MM.1S (cell line): ENCODE results near the gene ANXA10.
"Not testable (repeated sequence)": the region's sequence is repeated elsewhere in the genome, so short reads cannot be mapped to it uniquely, and the experiment has no call there.

ENCODE experiments used
- DNase-seq: peaks from one replicate; pipeline ENCODE4 v3.0.0-alpha.2; 2015
- H2AFZ ChIP-seq: fragments of 300-600 bp; sonication (generic); 2 replicates; pipeline ENCODE4 v1.6.0; 2016; ENCODE audit warnings: antibody characterized with exemption, low read length
- H3F3A ChIP-seq: fragments of 300-600 bp; sonication (generic); 2 replicates; pipeline ENCODE4 v1.6.1; 2016; ENCODE audit warnings: mild to moderate bottlenecking, antibody characterized with exemption, low read length, moderate library complexity, mixed read lengths; ENCODE audit not compliant: insufficient read depth
- H3K27ac ChIP-seq: fragments of 300-600 bp; sonication (generic); 2 replicates; pipeline ENCODE4 v1.5.1; 2016; ENCODE audit warnings: mild to moderate bottlenecking, low read length
- H3K27me3 ChIP-seq: fragments of 300-600 bp; sonication (generic); replicated peaks from 2 replicates; pipeline ENCODE4 v1.6.0; 2016; ENCODE audit warnings: low read length; ENCODE audit not compliant: insufficient read depth
- H3K36me3 ChIP-seq: fragments of 300-600 bp; sonication (generic); replicated peaks from 2 replicates; pipeline ENCODE4 v1.6.1; 2016; ENCODE audit warnings: mild to moderate bottlenecking, low read length, mixed read lengths; ENCODE audit not compliant: insufficient read depth
- H3K4me1 ChIP-seq: fragments of 300-600 bp; sonication (generic); 2 replicates; pipeline ENCODE4 v1.6.1; 2016; ENCODE audit warnings: low read length, mixed read lengths
- H3K4me2 ChIP-seq: fragments of 300-600 bp; sonication (generic); 2 replicates; pipeline ENCODE4 v1.6.0; 2016; ENCODE audit warnings: low read depth, low read length
- H3K4me3 ChIP-seq: fragments of 300-600 bp; sonication (generic); 2 replicates; pipeline ENCODE4 v1.5.1; 2016; ENCODE audit warnings: low read length, mixed read lengths
- H3K79me2 ChIP-seq: fragments of 300-600 bp; sonication (generic); 2 replicates; pipeline ENCODE4 v1.6.1; 2016; ENCODE audit warnings: mixed run types, low read length, mixed read lengths
- H3K9ac ChIP-seq: fragments of 300-600 bp; sonication (generic); 2 replicates; pipeline ENCODE4 v1.6.1; 2016; ENCODE audit warnings: low read length, mixed read lengths
- H3K9me2 ChIP-seq: fragments of 300-600 bp; sonication (generic); replicated peaks from 2 replicates; pipeline ENCODE4 v1.6.1; 2016; ENCODE audit warnings: mild to moderate bottlenecking, low read length, mixed read lengths; ENCODE audit not compliant: insufficient read depth
- H3K9me3 ChIP-seq: fragments of 300-600 bp; sonication (generic); replicated peaks from 2 replicates; pipeline ENCODE4 v1.6.1; 2016; ENCODE audit warnings: mild to moderate bottlenecking, low read length, mixed read lengths; ENCODE audit not compliant: insufficient read depth
- H4K20me1 ChIP-seq: fragments of 300-600 bp; sonication (generic); 2 replicates; pipeline ENCODE4 v1.6.1; 2016; ENCODE audit warnings: mild to moderate bottlenecking, low read length, moderate library complexity, mixed read lengths; ENCODE audit not compliant: insufficient read depth
- EZH2 ChIP-seq: fragments of 300-600 bp; sonication (generic); optimal IDR thresholded peaks from 2 replicates; pipeline ENCODE3; 2017; ENCODE audit warnings: low read depth, mild to moderate bottlenecking, antibody characterized with exemption, low read length, mixed read lengths
- EZH2phosphoT487 ChIP-seq: fragments of 300-600 bp; sonication (generic); IDR thresholded peaks from 2 replicates; pipeline ENCODE4 v1.6.1; 2018; ENCODE audit warnings: antibody characterized with exemption, low read length
- TF ChIP-seq, protein P1 (sequence below): fragments of 300-600 bp; sonication (generic); IDR thresholded peaks from 2 replicates; pipeline ENCODE4 v1.5.1; 2016; ENCODE audit warnings: antibody characterized with exemption, low read length, mixed read lengths

The ANXA10 gene

DNA sequence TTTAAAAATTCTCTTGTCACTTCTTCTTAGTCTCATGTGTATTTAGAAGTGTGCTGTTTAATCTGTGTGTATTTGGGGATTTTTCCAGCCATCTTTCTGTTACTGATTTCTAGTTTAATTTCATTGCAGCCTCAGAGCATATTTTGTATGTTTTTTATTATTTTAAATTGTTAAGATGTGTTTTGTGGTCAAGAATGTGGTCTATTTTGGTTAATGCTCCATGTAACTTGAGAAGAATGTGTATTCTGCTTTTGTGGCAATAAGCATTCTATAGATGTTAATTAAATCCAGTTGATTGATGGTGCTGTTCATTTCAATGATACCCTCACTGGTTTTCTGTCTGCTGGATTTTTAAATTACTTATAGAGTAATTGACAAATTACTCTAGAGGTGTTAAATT, 38.9 kb downstream of the ANXA10 start:
- H3F3A ChIP-seq, result no peaks in the 10 kb centered on the region
- H4K20me1 ChIP-seq, result no peaks in the 10 kb centered on the region
- H3K4me1 ChIP-seq, result no peaks in the 10 kb centered on the region
- H2AFZ ChIP-seq, result no peak overlapping the region
- H3K9me3 ChIP-seq, result no peaks in the 10 kb centered on the region
- H3K79me2 ChIP-seq, result no peaks in the 10 kb centered on the region
- TF ChIP-seq EZH2phosphoT487 (no peak), EZH2 (no peak)
- TF ChIP-seq, protein P1, sequence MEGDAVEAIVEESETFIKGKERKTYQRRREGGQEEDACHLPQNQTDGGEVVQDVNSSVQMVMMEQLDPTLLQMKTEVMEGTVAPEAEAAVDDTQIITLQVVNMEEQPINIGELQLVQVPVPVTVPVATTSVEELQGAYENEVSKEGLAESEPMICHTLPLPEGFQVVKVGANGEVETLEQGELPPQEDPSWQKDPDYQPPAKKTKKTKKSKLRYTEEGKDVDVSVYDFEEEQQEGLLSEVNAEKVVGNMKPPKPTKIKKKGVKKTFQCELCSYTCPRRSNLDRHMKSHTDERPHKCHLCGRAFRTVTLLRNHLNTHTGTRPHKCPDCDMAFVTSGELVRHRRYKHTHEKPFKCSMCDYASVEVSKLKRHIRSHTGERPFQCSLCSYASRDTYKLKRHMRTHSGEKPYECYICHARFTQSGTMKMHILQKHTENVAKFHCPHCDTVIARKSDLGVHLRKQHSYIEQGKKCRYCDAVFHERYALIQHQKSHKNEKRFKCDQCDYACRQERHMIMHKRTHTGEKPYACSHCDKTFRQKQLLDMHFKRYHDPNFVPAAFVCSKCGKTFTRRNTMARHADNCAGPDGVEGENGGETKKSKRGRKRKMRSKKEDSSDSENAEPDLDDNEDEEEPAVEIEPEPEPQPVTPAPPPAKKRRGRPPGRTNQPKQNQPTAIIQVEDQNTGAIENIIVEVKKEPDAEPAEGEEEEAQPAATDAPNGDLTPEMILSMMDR, result no peak
- no peak overlapping the region for H3K4me2 ChIP-seq
- H3K27ac ChIP-seq, result no peak overlapping the region
- no peak for DNase-seq
- no peak overlapping the region for H3K4me3 ChIP-seq
- no peaks in the 10 kb centered on the region for H3K27me3 ChIP-seq
- H3K9ac ChIP-seq, result no peak overlapping the region
- H3K9me2 ChIP-seq, result no peaks in the 10 kb centered on the region
- H3K36me3 ChIP-seq, result no peaks in the 10 kb centered on the region

DNA sequence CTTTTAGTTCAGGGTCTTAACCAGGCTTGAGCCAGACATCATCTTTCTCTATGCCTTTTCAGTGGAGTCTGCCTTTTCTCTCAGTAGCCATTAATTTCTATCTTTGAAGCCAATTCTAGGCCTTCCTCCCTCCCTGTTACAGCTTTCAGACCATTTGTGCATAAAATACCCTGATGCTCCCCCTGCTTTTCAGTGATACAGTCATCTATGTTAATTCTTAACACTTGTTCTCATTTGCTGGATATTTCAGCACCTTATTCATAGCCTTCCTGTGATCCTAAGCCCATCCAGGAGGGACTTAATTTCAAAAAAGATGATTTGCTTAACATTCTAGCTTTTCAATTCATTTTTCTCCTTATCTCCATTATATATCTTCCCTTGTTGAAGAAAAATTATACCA, 42.3 kb downstream of the ANXA10 start:
- Histone ChIP-seq H3K9ac (no peak overlapping the region), H3K36me3 (no peaks in the 10 kb centered on the region), H3K27ac (no peak overlapping the region), H3K4me3 (no peak overlapping the region), H4K20me1 (no peaks in the 10 kb centered on the region), H3F3A (no peaks in the 10 kb centered on the region), H2AFZ (no peak overlapping the region), H3K4me2 (no peak overlapping the region), H3K4me1 (no peaks in the 10 kb centered on the region), H3K27me3 (no peaks in the 10 kb centered on the region), H3K79me2 (no peaks in the 10 kb centered on the region), H3K9me2 (no peaks in the 10 kb centered on the region), H3K9me3 (no peaks in the 10 kb centered on the region)
- DNase-seq, result no peak
- TF ChIP-seq EZH2phosphoT487 (no peak), EZH2 (no peak)
- TF ChIP-seq, protein P1, result no peak

DNA sequence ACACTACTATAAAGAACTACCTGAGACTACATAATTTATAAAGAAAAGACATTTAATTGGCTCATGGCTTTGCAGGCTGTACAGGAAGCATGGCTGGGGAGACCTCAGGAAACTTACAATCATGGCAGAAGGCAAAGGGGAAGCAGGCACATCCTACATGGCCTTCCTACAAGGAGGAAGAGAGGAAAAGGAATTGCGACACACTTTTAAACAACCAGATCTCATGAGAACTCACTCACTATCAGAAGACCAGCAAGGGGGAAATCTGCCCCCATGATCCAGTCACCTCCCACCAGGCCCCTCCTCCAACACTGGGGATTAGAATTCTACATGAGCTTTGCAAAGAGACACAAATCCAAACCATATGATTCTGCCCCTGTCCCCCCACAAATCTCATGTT, 43.5 kb downstream of the ANXA10 start:
- not testable (repeated sequence) for H3K27me3 ChIP-seq, H3K4me3 ChIP-seq, H3K9me2 ChIP-seq, H3K79me2 ChIP-seq, H3K4me2 ChIP-seq, H3K4me1 ChIP-seq, H3K9ac ChIP-seq, H3F3A ChIP-seq, H3K27ac ChIP-seq, H3K9me3 ChIP-seq, DNase-seq, H2AFZ ChIP-seq, H4K20me1 ChIP-seq, H3K36me3 ChIP-seq

DNA sequence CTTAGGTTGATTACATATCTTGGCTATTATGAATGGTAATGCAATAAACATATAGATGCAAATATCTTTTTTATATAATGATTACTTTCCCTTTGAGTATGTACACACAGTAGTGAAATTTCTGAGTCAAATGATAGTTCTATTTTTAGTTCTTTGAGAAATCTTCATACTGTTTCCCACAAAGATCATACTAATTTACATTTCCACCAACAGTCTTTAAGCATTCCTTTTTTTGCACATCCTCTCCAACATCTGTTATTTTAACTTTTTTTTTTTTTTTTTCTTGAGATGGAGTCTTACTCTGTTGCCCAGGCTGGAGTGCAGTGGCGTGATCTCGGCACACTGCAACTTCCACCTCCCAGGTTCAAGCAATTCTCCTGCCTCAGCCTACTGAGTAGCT, 45.4 kb downstream of the ANXA10 start:
- H4K20me1 ChIP-seq, H3K79me2 ChIP-seq, H3K9ac ChIP-seq, H3K27ac ChIP-seq, H3K4me1 ChIP-seq, H3K9me3 ChIP-seq, H3K4me2 ChIP-seq, H3F3A ChIP-seq, H2AFZ ChIP-seq, H3K36me3 ChIP-seq, H3K9me2 ChIP-seq, H3K27me3 ChIP-seq, DNase-seq, H3K4me3 ChIP-seq: not testable (repeated sequence)
